ENCODE measurements around the gene GAS2L2.

Gene GAS2L2

DNA sequence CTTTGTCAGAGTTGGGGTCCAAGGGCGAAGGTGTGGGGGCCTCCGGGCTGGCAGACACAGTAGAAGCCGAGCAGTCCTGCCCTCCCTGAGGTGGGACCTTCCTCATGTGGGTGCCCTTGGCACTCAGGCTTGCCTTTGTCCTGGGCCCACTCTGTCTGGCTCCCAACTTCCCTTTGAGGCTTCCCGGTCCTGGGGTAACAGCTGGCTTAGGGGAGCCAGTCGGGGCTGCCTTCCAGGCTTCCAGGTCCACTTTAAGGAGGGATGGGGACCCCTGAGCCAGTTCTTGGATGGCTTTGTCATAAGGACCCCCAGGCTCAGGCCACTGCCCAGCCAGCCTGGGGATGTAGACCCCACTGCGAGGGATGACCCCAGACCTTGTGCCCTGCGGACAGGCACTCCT is 7.8 kb downstream of the GAS2L2 start:
- H3K27me3 Mint-ChIP-seq (ENCODE audit: low read depth): peaks cover 43% of the 10 kb centered on the region
- H3K9me3 Mint-ChIP-seq: no peaks in the 10 kb centered on the region
- peaks cover 10% of the 10 kb centered on the region for H3K4me1 Mint-ChIP-seq (ENCODE audit: low read depth)
- H3K27ac Mint-ChIP-seq: no peak overlapping the region
- H3K36me3 Mint-ChIP-seq (ENCODE audit: low read depth): no peaks in the 10 kb centered on the region
- H3K4me3 Mint-ChIP-seq: no peak overlapping the region

DNA sequence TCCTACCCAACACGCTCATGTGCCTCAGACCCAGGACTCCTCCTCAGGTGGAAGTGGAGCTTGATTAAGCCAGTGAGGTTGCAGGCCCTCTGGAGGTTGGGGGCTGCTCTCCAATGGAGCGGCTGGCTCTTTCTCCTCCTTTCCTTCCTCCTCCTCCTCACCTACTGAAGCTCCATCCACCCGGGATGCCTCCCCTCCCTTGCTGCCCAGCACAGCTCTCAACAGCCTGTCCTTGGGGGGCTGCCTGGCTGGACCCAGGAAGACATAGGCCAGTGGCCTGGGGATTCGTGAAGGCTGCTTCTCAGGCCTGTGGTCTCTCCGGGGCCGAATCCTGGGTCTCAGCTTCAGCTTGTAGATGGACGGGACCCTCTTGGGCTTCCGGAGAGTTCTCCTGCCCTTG is 8.2 kb downstream of the GAS2L2 start:
- no peak overlapping the region for H3K27ac Mint-ChIP-seq
- peaks cover 7% of the 10 kb centered on the region for H3K4me1 Mint-ChIP-seq (ENCODE audit: low read depth)
- H3K27me3 Mint-ChIP-seq (ENCODE audit: low read depth): peaks cover 44% of the 10 kb centered on the region
- H3K4me3 Mint-ChIP-seq: no peak overlapping the region
- no peaks in the 10 kb centered on the region for H3K36me3 Mint-ChIP-seq (ENCODE audit: low read depth)
- H3K9me3 Mint-ChIP-seq: no peaks in the 10 kb centered on the region

GRCh38 chr17:35743626-35744328 is 9.3 kb downstream of the GAS2L2 start:
- Mint-ChIP-seq H3K27me3 (ENCODE audit: low read depth) (peaks cover 42% of the 10 kb centered on the region), H3K4me1 (ENCODE audit: low read depth) (peaks cover 5% of the 10 kb centered on the region), H3K36me3 (ENCODE audit: low read depth) (no peaks in the 10 kb centered on the region), H3K9me3 (no peaks in the 10 kb centered on the region), H3K27ac (no peak overlapping the region), H3K4me3 (no peak overlapping the region)

DNA sequence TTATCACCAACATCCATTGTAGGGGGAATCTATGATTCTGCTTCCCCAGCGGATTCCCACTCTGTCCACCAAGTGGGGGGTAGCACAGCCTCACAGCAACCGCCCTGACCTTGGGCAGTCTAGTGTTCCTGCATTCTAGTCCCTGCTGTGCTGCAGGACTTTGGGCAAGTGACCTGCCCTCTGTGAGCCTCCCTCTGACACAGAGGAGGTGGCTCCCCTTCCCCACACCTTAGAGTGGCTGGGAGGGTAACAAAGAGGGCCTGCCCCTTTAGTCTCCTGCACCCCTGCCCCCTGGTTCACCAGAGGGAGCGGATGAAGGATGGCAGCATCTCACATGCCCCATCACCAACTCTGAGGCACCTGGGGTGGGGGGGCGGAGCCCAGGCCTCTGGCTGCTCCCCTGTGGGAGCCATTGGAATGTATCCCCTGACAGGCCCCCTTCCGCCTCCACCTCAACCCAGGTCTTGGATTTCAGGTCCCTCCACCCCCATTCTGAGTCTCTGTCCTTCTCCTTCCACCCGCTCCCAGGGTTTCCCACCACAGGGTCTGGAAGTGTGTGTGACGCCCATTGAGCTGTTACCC is 10.1 kb downstream of the GAS2L2 start:
- Mint-ChIP-seq H3K4me1 (ENCODE audit: low read depth) (peaks cover 5% of the 10 kb centered on the region), H3K4me3 (no peak overlapping the region), H3K27me3 (ENCODE audit: low read depth) (peaks cover 38% of the 10 kb centered on the region), H3K9me3 (no peaks in the 10 kb centered on the region), H3K36me3 (ENCODE audit: low read depth) (no peaks in the 10 kb centered on the region), H3K27ac (no peak overlapping the region)

DNA sequence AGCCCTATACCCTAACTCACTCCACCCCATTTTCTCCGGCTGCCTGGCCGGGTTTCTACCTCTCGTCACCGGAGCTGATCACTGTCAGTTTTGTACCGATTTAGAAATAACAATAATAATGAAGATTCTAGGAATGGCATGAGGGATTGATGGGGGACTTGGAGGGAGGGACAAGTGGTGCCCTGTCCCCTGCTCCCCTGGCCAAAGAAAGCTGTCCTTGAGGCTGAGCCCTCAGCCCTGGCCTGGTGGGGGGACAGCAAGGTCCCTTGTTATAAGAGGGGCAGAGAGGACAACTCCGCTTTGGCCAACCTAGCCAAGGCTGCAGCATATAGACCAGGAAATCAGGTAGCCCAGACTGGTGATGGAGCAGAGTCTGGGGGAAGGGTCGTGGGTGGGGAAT is 10.5 kb downstream of the GAS2L2 start:
- Mint-ChIP-seq H3K9me3 (no peaks in the 10 kb centered on the region), H3K4me3 (no peak overlapping the region), H3K4me1 (ENCODE audit: low read depth) (peaks cover 5% of the 10 kb centered on the region), H3K36me3 (ENCODE audit: low read depth) (no peaks in the 10 kb centered on the region), H3K27me3 (ENCODE audit: low read depth) (peaks cover 38% of the 10 kb centered on the region), H3K27ac (no peak overlapping the region)

- no peaks in the 10 kb centered on the region for H3K36me3 Mint-ChIP-seq (ENCODE audit: low read depth)
- peak overlapping the region; percentile 31 for H3K4me3 Mint-ChIP-seq
- peaks cover 38% of the 10 kb centered on the region for H3K27me3 Mint-ChIP-seq (ENCODE audit: low read depth)
- H3K27ac Mint-ChIP-seq: no peak overlapping the region
- no peaks in the 10 kb centered on the region for H3K9me3 Mint-ChIP-seq
- H3K4me1 Mint-ChIP-seq (ENCODE audit: low read depth): peaks cover 5% of the 10 kb centered on the region
These were observed 11.8 kb downstream of the GAS2L2 start for GRCh38 chr17:35740997-35741931.

- Mint-ChIP-seq H3K4me1 (ENCODE audit: low read depth) (peaks cover 5% of the 10 kb centered on the region), H3K27me3 (ENCODE audit: low read depth) (peaks cover 38% of the 10 kb centered on the region)
These were observed 12.8 kb downstream of the GAS2L2 start for GRCh38 chr17:35740216-35740615.

DNA sequence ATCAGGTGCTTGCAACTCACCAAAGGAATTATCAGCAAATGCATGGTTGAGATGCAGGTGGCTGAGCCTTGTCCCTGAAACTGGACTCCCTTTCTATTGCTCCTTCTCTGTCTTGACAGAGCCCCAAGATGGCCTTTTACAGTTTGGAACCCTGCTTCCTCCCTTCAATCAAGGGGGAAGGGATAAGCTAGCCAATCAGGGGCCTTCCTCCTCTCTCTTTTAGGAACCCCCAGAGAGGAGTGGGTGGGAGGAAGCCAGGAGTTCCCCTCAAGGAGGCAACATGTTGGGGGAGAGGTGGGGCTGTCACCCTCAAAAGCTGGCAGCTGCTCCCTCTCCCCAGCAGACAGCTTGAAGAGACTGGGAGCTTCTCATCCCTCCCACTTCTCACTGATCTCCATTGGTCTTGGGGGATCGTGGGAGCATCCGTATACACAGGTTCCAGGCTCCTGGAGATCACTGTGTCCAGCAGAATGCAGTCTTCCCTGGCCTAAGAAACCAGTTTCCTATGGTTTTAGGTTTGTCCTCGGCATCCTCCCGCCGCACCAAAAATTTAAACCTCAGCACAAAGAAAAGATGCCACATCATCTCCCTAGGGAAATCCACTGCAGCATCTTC is 14.4 kb downstream of the GAS2L2 start:
- Mint-ChIP-seq H3K4me3 (no peak overlapping the region), H3K27ac (no peak overlapping the region), H3K36me3 (ENCODE audit: low read depth) (no peaks in the 10 kb centered on the region), H3K4me1 (ENCODE audit: low read depth) (peaks cover 5% of the 10 kb centered on the region), H3K27me3 (ENCODE audit: low read depth) (peaks cover 35% of the 10 kb centered on the region), H3K9me3 (no peaks in the 10 kb centered on the region)

More at GRCh38 chr17:35740216-35740615, 12.8 kb downstream of the GAS2L2 start:
- no peaks in the 10 kb centered on the region for H3K36me3 Mint-ChIP-seq (ENCODE audit: low read depth)
- H3K9me3 Mint-ChIP-seq: no peaks in the 10 kb centered on the region
- H3K27ac Mint-ChIP-seq: no peak overlapping the region
- H3K4me3 Mint-ChIP-seq: no peak overlapping the region

- H3K27me3 Mint-ChIP-seq (ENCODE audit: low read depth): peaks cover 36% of the 10 kb centered on the region
- peaks cover 3% of the 10 kb centered on the region for H3K4me1 Mint-ChIP-seq (ENCODE audit: low read depth)
- H3K36me3 Mint-ChIP-seq (ENCODE audit: low read depth): peaks cover under 1% of the 10 kb centered on the region
- H3K9me3 Mint-ChIP-seq: no peaks in the 10 kb centered on the region
- no peak overlapping the region for H3K27ac Mint-ChIP-seq
- H3K4me3 Mint-ChIP-seq: no peak overlapping the region
These were observed 16.8 kb downstream of the GAS2L2 start for GRCh38 chr17:35736236-35736635.

DNA sequence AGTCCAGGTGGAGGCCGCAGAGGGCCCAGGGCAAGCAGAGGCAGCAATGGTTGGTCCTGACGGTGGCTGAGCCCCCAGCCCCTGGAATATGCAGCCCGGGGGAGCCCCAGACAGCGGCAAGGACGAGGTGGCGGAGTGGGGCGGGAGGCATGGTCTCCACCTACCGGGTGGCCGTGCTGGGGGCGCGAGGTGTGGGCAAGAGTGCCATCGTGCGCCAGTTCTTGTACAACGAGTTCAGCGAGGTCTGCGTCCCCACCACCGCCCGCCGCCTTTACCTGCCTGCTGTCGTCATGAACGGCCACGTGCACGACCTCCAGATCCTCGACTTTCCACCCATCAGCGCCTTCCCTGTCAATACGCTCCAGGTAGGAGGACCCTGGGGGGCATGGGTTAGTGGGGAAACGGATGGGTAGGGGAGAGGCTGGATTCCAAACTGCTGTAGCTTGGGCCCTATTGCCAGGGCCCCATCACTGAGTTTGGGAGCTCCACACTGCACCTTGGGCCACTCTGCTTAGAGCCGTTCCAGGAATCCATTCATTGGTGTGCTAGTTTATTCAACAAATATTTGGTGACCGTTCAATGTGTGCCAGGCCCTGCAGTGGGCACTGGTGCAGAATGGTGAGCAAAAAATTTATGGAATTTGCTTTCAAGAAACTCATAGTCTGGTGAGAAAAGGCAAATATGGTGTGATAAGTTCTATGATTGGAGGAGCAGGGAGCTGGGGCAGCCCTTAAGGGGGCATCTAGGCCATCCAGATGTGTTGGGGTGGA is 17.8 kb downstream of the GAS2L2 start:
- no peak overlapping the region for H3K27ac Mint-ChIP-seq
- H3K9me3 Mint-ChIP-seq: no peaks in the 10 kb centered on the region
- peaks cover 12% of the 10 kb centered on the region for H3K4me1 Mint-ChIP-seq (ENCODE audit: low read depth)
- peaks cover 38% of the 10 kb centered on the region for H3K27me3 Mint-ChIP-seq (ENCODE audit: low read depth)
- peaks cover 9% of the 10 kb centered on the region for H3K36me3 Mint-ChIP-seq (ENCODE audit: low read depth)
- no peak overlapping the region for H3K4me3 Mint-ChIP-seq

- Mint-ChIP-seq H3K9me3 (no peaks in the 10 kb centered on the region), H3K4me3 (no peak overlapping the region), H3K36me3 (ENCODE audit: low read depth) (peaks cover 9% of the 10 kb centered on the region), H3K27ac (no peak overlapping the region), H3K4me1 (ENCODE audit: low read depth) (peaks cover 10% of the 10 kb centered on the region), H3K27me3 (ENCODE audit: low read depth) (peaks cover 30% of the 10 kb centered on the region)
These were observed 18.6 kb downstream of the GAS2L2 start for GRCh38 chr17:35734396-35734795.

DNA sequence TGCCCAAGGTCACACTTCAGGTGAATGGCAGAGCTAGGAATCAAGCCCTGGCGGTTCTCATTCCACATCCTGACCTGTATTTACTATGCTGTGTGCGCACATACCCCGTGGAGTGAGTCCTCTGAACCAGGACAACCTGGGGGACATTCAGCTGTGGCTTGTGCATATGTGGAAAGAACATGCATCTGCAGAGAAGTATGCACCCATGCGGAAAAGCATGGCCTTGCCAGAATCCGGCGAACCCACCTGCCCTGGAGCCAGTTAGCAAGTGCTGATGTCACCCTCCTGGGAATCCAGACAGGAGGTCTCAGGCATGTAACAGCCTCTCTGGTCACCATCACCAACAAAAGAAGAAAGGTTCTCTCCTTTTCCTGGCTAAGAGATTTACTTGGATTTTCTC is 19.7 kb downstream of the GAS2L2 start:
- peaks cover 10% of the 10 kb centered on the region for H3K4me1 Mint-ChIP-seq (ENCODE audit: low read depth)
- no peak overlapping the region for H3K4me3 Mint-ChIP-seq
- peaks cover 12% of the 10 kb centered on the region for H3K36me3 Mint-ChIP-seq (ENCODE audit: low read depth)
- no peaks in the 10 kb centered on the region for H3K9me3 Mint-ChIP-seq
- peaks cover 26% of the 10 kb centered on the region for H3K27me3 Mint-ChIP-seq (ENCODE audit: low read depth)
- H3K27ac Mint-ChIP-seq: no peak overlapping the region

DNA sequence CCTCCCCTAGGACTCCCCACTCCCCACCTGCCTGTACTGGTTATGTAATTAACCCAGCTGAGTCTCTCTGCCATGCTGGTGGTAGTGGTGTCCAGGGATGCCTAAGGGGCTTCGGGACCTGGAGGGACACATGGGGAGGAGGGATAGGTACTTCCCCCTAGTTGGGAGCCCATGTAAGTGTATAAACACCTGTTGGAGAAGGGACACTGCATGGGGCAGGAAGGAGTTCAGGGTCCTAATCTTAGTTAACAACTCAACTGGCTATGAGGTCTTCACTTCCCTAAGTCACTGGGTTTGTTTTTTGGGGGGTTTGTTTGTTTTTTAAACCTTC is 20.3 kb downstream of the GAS2L2 start:
- H3K9me3 Mint-ChIP-seq: no peaks in the 10 kb centered on the region
- no peak overlapping the region for H3K27ac Mint-ChIP-seq
- no peak overlapping the region for H3K4me3 Mint-ChIP-seq
- peaks cover 15% of the 10 kb centered on the region for H3K36me3 Mint-ChIP-seq (ENCODE audit: low read depth)
- H3K27me3 Mint-ChIP-seq (ENCODE audit: low read depth): peaks cover 26% of the 10 kb centered on the region
- H3K4me1 Mint-ChIP-seq (ENCODE audit: low read depth): peaks cover 10% of the 10 kb centered on the region

Measured in T-helper 1 cell treated with Interleukin-12 subunit alpha and Interleukin-12 subunit beta and Interleukin-4 antibody, amounts not matched to agents 30 μg/mL and 1 μg/mL, for 36 hours (primary cell).